HG03097 (cell line): ENCODE results near the gene KCNT2.
"Not testable (repeated sequence)": the region's sequence is repeated elsewhere in the genome, so short reads cannot be mapped to it uniquely, and the experiment has no call there.

ENCODE experiments used
- ATAC-seq: cut with Tn5 transposase; IDR thresholded peaks from one replicate; pipeline ENCODE4 v1.9.1; 2021; ENCODE audit not compliant: unreplicated experiment, low FRiP score

The KCNT2 gene

DNA sequence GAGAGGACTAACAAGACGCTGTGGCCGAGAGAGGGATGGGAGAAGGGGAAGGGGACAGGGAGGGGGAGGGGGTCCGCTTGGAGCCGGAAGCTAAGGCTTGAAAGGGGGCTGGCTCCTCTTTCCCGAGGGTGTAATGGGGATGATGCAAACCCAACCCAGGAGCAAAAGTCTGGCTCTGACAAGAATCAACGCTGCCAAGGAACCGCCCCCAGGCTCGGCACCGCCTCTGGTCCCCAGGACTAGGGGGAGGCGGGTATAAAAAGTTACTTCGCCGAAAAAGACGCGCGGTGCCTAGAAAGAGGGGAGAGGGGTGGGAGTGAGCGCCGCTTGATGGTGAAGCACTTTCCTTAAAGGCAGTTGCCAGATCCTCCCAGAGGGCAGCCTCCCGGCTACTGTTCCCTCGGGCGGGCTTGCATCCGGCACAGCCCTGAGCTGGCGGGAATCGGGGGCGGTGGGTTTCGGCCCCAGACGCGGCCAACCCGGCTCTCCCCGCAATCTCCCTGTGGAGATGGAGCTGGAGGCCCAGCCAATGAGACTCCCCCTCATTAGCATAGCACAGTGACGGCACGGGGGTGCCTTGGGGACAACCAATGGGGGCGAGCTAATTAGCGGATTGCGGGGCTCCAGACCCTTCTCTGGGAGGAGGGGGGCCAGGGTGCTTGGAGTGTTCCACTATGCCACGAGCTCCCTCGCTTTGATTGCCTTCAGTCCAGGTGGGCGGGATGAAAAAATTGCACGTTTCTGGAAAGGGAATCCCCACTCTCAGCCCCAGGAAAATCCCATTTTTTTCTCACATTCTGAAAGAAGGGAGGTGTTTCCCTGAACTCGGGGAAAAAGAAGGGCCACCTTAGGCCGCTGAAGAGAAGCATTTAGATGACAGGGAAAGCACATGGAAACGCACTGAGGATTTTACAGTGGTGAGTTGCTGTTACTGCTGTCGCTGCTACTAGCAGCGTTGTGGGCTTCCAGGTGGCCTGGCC is at the start of gene KCNT2:
TSS of gene KCNT2 (minus strand) at position 51 of the 980 bp plus-strand sequence. CDS start 131 bp downstream, outside the sequence.
- ATAC-seq, result no peak

DNA sequence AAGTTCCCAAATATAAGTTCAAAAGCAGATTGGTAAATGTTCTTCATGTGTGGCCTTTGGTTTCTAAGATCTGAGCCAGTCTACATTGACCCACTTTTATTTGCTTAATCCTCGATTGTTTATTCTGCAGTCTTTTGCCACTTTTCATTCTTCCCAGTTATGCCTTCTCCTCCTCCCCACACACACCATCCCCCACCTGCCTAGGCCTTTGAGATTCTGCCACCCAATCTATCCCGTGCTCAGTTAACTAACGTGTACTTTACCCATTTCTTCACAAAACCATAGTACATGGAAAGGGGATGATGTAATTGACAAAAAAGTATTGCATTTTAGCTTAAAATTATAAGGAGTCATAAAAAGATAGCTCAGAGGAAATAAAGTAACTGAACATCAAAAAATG is 47.3 kb upstream of the KCNT2 start:
- no peak for ATAC-seq

- no peak for ATAC-seq
Measured at GRCh38 chr1:196655071-196655470, 46.8 kb upstream of the KCNT2 start.

DNA sequence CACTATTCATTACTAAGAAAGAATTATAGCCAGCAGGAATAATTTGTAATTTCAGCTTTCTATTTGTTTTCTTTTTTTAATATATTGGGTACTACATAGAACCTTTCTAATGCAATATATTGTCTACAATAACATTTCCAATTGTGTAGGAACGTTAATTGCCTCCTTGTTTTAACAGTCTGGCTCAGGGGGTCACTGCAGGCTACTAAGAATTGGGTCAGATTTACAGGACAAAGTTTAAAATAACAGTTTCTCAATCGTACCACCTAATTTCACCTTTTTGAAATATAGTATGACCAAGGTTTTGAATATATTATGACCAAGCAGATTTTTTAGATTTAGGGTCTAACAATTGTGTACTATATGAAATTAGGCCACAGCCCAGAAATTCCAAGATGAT is 46.0 kb upstream of the KCNT2 start:
- no peak for ATAC-seq

DNA sequence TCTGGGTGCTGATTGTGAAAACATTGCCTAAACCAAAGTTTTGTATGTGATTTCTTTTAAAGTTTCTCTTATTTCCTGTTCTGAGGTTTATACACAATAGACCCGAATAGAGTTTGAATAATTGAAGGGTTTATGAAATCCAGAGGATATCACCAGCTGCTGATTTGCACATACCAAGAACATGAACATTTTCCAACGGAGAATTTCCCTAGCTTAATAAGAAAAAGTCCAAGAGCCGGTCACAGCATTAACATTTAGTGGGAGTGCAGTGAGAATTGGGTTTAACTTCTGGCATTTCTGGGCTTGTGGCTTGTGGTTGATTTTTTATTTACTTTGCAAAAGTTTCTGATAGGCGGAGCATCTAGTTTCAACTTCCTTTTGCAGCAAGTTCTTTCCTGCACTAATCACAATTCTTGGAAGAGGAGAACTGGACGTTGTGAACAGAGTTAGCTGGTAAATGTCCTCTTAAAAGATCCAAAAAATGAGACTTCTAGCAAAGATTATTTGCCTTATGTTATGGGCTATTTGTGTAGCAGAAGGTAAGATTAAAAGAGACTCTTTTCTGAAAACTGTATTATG is 43.5 kb upstream of the KCNT2 start, which contains the start of gene CFH:
TSS of gene CFH (plus strand) at position 407 of the 579 bp plus-strand sequence. CDS start at position 482, 75 bp downstream.
- ATAC-seq, result no peak

GRCh38 chr1:196651079-196651478 is 42.8 kb upstream of the KCNT2 start:
- ATAC-seq, result no peak

DNA sequence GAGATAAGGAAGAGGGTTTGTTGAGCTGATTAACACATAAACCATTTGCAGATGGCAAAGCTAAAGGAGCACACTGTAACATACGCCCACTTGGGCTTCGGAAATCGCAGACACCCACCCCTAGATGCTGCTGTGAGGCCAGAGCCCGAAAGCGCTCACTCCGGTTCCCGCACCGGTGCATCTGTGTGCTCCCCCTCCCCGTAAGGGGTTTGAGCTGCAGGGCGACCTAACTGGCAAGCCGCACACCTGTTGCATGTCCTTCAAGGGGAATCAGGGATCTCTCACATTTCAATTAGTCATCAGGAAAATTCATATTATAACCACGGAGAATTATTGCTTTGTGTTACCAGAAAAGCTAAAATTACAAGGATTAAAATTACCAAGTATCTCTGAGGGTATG is 42.2 kb upstream of the KCNT2 start:
- no peak for ATAC-seq

GRCh38 chr1:196649990-196650389 is 41.8 kb upstream of the KCNT2 start:
- ATAC-seq, result no peak

DNA sequence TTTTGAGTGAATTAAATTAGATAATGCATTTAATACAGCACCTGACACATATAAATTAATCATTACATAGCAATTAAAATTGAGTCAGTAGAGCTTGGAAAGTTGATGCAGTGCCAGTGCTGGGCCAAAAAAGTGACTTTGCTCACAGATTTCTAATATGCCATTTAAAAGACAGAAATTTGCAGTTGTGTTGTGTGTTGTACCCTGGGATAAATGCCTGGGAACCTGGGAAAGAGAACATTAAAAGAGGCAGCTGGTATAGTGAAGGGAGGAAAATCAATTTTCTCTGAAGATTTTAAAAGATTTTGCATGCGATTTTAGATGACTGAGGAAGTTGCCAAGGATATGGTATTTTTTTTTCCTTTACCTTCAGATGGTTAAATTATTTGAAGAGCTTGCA is 32.7 kb upstream of the KCNT2 start:
- no peak for ATAC-seq

- ATAC-seq, result not testable (repeated sequence)
Measured at GRCh38 chr1:196639291-196639690, 31.1 kb upstream of the KCNT2 start.

- ATAC-seq, result no peak
Measured at GRCh38 chr1:196638466-196638865, 30.2 kb upstream of the KCNT2 start.

GRCh38 chr1:196637606-196638005 is 29.4 kb upstream of the KCNT2 start:
- ATAC-seq, result no peak

DNA sequence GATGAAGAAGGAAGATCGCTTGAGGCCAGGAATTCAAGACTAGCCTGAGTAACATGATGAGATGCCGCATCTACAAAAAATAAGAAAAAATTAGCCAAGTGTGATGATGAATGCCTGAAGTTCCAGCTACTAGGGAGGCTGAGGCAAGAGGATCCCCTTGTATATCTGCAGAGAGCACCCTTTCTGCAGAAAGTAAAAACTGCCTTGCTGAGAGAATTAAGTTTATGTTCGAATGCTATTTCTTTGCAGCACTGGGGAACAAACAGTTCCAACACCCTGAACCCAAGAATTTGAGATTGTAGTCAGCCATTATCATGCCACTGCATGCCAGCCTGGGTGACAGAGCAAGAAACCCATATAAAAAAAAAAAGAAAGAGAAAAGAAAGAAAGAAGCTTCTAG is 20.6 kb upstream of the KCNT2 start:
- no peak for ATAC-seq

DNA sequence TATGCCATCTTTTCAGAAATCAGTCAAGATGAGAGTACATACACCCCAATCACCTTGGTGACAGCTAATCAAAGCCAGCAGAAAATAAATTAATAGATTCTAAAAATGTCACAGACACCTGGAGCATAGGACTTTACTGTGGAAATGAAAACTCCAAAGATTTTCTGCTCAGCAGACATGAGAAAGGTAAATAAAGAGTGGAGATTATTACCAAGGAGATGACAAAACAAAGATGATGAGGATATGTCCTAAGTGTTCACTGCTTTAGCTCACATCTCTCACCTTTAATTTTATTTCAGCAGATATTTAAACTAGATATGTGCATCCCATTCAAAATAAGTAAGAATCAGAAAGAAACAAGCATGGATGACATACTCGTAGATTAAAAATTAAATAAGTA is 14.8 kb upstream of the KCNT2 start:
- ATAC-seq, result no peak

GRCh38 chr1:196619721-196620120 is 11.5 kb upstream of the KCNT2 start:
- no peak for ATAC-seq

- no peak for ATAC-seq
Measured at GRCh38 chr1:196611873-196612272, 3.6 kb upstream of the KCNT2 start.

- ATAC-seq, result no peak
Measured at GRCh38 chr1:196609370-196609737, 1.1 kb upstream of the KCNT2 start.

- ATAC-seq, result no peak
Measured at GRCh38 chr1:196607981-196608380, 259 bp downstream of the KCNT2 start.

GRCh38 chr1:196603651-196604050 is 4.6 kb downstream of the KCNT2 start:
- no peak for ATAC-seq

DNA sequence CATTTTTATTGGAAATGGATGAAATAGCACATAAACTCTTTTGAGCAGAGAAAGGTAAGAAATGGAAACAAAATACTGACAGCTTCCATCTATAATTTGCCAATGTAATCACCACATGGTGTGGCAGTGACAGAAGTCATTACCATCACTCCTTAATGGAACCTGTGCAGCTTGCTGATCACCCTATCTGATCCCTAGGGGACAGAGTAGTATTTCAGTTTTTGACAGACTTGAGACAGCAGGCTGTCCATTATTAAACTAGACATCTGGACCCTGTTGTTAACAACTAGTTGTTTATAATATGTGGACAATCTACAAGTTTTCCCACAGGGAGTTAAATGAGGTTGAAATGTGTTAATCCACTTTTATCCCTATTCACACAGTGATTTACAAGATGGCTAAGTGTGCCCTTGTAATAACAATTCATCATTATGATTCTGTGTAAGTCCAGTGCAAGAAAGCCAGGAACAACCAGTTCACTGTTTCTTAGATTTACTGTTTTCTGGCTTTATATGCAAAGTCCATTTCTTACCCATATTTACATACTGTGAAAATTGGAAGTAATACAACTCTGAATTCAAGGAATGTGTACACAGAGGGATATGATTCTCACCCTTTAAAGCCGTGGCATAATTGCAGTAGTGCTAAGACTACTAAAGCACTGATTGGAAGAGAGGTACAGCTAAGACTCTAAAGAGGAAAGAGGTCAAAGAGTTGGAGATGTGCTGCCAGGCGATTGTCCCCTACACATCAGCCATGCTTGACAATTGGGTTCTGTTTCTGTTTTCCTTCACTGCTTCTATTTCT is 9.1 kb downstream of the KCNT2 start:
- no peak for ATAC-seq

- no peak for ATAC-seq
Measured at GRCh38 chr1:196594700-196595099, 13.5 kb downstream of the KCNT2 start.
